Panc1 (cell line): ENCODE measurements around the gene EID2B. TPM values are rescaled to one million over a fixed set of nuclear protein-coding genes. Genes with fewer than 3 reads are reported as not detected.

Source experiments
- ATAC-seq: fragments of 200-7000 bp; cut with Tn5 transposase; 2 replicates; pipeline ENCODE4 v1.9.1; 2020; ENCODE audit warnings: mild to moderate bottlenecking, moderate library complexity
- BruUV-seq: library from RNA; stranded (reverse); fragments of 400-500 nt; replicated peaks from 2 replicates; lab custom pipeline; 2021; lab: Mats Ljungman, UMichigan
- CTCF ChIA-PET: fragments of 300-600 bp; sonication (Branson Sonifier 250); formaldehyde crosslinking; loops from one replicate; lab custom pipeline; 2022; ENCODE audit warnings: antibody characterized with exemption; lab: Charles Lee
- POLR2A ChIA-PET: fragments of 300-600 bp; sonication (Branson Sonifier 250); formaldehyde crosslinking; loops from one replicate; lab custom pipeline; 2022; ENCODE audit warnings: antibody characterized with exemption; lab: Charles Lee
- DNase-seq: peaks from one replicate; pipeline ENCODE4 v3.0.0-alpha.2; 2010; ENCODE audit warnings: low read depth, low spot score
- H3K27ac ChIP-seq: 2 replicates; pipeline ENCODE4 v1.5.1; 2011; ENCODE audit warnings: mild to moderate bottlenecking, low read length, inconsistent platforms
- H3K27me3 ChIP-seq: fragments of 200-500 bp; sonication (Bioruptor generic); 2 replicates; pipeline ENCODE4 v1.6.0; 2014; ENCODE audit warnings: low read length, inconsistent platforms; ENCODE audit not compliant: control insufficient read depth, insufficient read depth
- H3K36me3 ChIP-seq: fragments of 200-500 bp; sonication (Bioruptor generic); 2 replicates; pipeline ENCODE4 v1.5.1; 2014; ENCODE audit warnings: inconsistent platforms, mild to moderate bottlenecking, low read length, moderate library complexity; ENCODE audit not compliant: control insufficient read depth, insufficient read depth
- H3K4me1 ChIP-seq: 2 replicates; pipeline ENCODE4 v1.5.1; 2011; ENCODE audit warnings: inconsistent platforms, mild to moderate bottlenecking, low read length, moderate library complexity; ENCODE audit not compliant: control insufficient read depth, insufficient read depth
- H3K4me3 ChIP-seq, 2 experiments: 2 replicates each; pipeline ENCODE4 v1.5.1; 2011 to 2012; ENCODE audit warnings: low read depth in 2 of 2, low read length in 2 of 2, mild to moderate bottlenecking in 2 of 2, inconsistent platforms in 1 of 2, moderate library complexity in 1 of 2
- H3K9me3 ChIP-seq: fragments of 200-500 bp; sonication (Bioruptor generic); 2 replicates; pipeline ENCODE4 v1.5.1; 2014; ENCODE audit warnings: low read depth, mild to moderate bottlenecking, inconsistent platforms, low read length, moderate library complexity; ENCODE audit not compliant: control insufficient read depth, insufficient read depth
- CTCF ChIP-seq: fragments of 450-650 bp; IDR thresholded peaks from 2 replicates; pipeline ENCODE4 v1.5.1; 2017; ENCODE audit warnings: mild to moderate bottlenecking
- POLR2AphosphoS5 ChIP-seq: IDR thresholded peaks from 2 replicates; pipeline ENCODE4 v1.6.1; 2012; ENCODE audit warnings: mild to moderate bottlenecking, low read depth, low read length, moderate library complexity
- REST ChIP-seq, 2 experiments: IDR thresholded peaks; 2 replicates each; pipeline ENCODE4 v1.6.1; 2011 to 2012; ENCODE audit warnings: low read depth in 2 of 2, control low read depth in 1 of 2, low read length in 1 of 2, mild to moderate bottlenecking in 1 of 2, moderate library complexity in 1 of 2; ENCODE audit not compliant: insufficient read depth in 1 of 2
- SIN3A ChIP-seq: IDR thresholded peaks from 2 replicates; pipeline ENCODE4 v1.6.1; 2012; ENCODE audit warnings: low read depth, mild to moderate bottlenecking, low read length, moderate library complexity, borderline replicate concordance; ENCODE audit not compliant: insufficient read depth
- TCF7L2 ChIP-seq: IDR thresholded peaks from 2 replicates; pipeline ENCODE4 v1.6.1; 2011; ENCODE audit warnings: mild to moderate bottlenecking, low read depth, low read length, inconsistent platforms
- in situ Hi-C: cut with HindIII; loops from 2 replicates; pipeline ENCODE4 v1.10.0; 2016; ENCODE audit warnings: low sequenced_read_pairs, low pct_unique_long_range_greater_than_20kb
- intact Hi-C: fragments of 100-400 bp; cut with micrococcal nuclease; formaldehyde crosslinking; loops from one replicate; pipeline ENCODE4 v1.10.0; 2022; ENCODE audit not compliant: unreplicated experiment
- total RNA-seq: library from RNA; stranded (reverse); gene quantifications from one replicate; pipeline ENCODE4 v1.2.1, GENCODE V29; 2021; ENCODE audit not compliant: unreplicated experiment

EID2B gene
- total RNA-seq, 1 experiment from 2014 or later = 37.7 TPM

DNA sequence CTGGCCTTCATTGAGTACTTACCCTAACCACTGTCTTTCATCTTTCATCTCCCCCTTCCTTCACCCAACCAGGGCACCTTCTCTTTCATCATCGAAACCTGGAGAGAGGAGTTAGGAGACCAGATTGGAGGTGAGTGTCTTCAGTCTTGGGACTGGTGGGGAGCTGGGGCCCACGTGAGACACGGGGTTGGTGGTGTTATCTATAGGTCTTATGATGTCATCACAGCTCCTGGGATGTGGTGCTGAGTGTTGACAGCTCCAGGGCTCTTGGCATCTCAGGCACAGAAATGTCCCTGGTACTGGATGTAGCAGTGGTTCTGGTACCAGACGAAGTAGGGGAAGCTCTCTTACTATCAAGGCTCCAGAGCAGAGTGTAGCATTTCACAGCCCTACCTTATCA lies 32.1 kb downstream of the EID2B start:
- CTCF ChIA-PET = interaction anchor here (0.6 to 4.9 kb wide), 24 partner anchors 8 to 719 kb away, joined by 3 to 104 read pairs (median 5); partner anchors contain the start of genes EID2B and RPS16
- H3K4me1 ChIP-seq = peaks cover 23% of the 10 kb centered on the region
- ATAC-seq = no peak
- POLR2A ChIA-PET = interaction anchor here (0.5 to 3.7 kb wide), 11 partner anchors 9 to 333 kb away, joined by 3 to 43 read pairs (median 5); partner anchors contain the start of genes DYRK1B, RPS16, SELENOV and SUPT5H
- no peak for DNase-seq
- H3K27me3 ChIP-seq = peaks cover 8% of the 10 kb centered on the region
- H3K27ac ChIP-seq = no peak overlapping the region
- no peaks in the 10 kb centered on the region for H3K9me3 ChIP-seq
- in situ Hi-C loops = loop anchor here (5.0 kb wide), 6 partner anchors 42 to 342 kb away; partner anchors contain the start of genes EID2, MED29 and PAF1
- no TSS peak for BruUV-seq
- no peaks in the 10 kb centered on the region for H3K36me3 ChIP-seq
- TF ChIP-seq TCF7L2 (no peak), SIN3A (no peak), CTCF (no peak), REST (IDR thresholded peaks at IDR 0.05; ENCODE audit: insufficient read depth in 1 of 2, low read depth in 2 of 2, low read length in 1 of 2) (no peak), POLR2AphosphoS5 (no peak)
- no peak overlapping the region for H3K4me3 ChIP-seq
- intact Hi-C loops = no loop called here

DNA sequence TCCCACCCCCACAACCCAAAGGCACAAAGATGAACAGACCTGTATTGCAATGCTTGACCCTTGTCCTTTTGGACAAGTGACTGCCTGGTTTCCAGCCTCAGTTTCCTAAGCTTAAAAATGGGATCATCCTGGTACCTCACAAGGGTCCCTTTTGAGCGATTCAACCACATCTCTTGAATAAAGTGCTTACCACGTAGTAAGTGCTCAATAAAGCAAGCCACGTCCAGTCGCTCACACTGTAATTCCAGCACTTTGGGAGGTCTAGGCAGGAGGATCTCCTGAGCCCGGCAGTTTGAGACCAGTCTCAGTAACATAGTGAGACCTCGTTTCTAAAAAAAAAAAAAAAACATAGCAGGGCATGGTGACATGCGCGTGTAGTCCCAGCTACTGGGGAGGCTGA lies 32.7 kb downstream of the EID2B start:
- in situ Hi-C loops (loop anchor here (5.0 kb wide), 6 partner anchors 42 to 342 kb away; partner anchors contain the start of genes EID2, MED29 and PAF1), intact Hi-C loops (loop anchor here (2.0 kb wide), 2 partner anchors 33 to 59 kb away; partner anchors contain the start of gene EID2B)
- Histone ChIP-seq H3K4me1 (peaks cover 23% of the 10 kb centered on the region), H3K4me3 (no peak overlapping the region), H3K27me3 (peaks cover 8% of the 10 kb centered on the region), H3K9me3 (no peaks in the 10 kb centered on the region), H3K27ac (no peak overlapping the region), H3K36me3 (no peaks in the 10 kb centered on the region)
- ChIA-PET POLR2A (interaction anchor here (0.6 to 6.6 kb wide), 11 partner anchors 14 to 334 kb away, joined by 3 to 66 read pairs (median 8); partner anchors contain the start of genes DYRK1B, RPS16, SELENOV and SUPT5H), CTCF (interaction anchor here (0.6 to 4.9 kb wide), 18 partner anchors 9 to 398 kb away, joined by 3 to 104 read pairs (median 6); partner anchors contain the start of genes EID2B and RPS16)
- DNase-seq (no peak), ATAC-seq (no peak)
- TF ChIP-seq SIN3A (no peak), POLR2AphosphoS5 (no peak), TCF7L2 (no peak), CTCF (no peak), REST (IDR thresholded peaks at IDR 0.05; ENCODE audit: insufficient read depth in 1 of 2, low read depth in 2 of 2, low read length in 1 of 2) (no peak)
- no TSS peak for BruUV-seq
